HG03175 (cell line): ENCODE results near the gene TSPOAP1.
A peak's percentile ranks its signal among the peaks of the same experiment; 100 is the strongest.

Experiments used
- ATAC-seq: cut with Tn5 transposase; IDR thresholded peaks from one replicate; pipeline ENCODE4 v1.9.1; 2021; ENCODE audit warnings: mild to moderate bottlenecking, moderate library complexity; ENCODE audit not compliant: unreplicated experiment

Gene TSPOAP1

DNA sequence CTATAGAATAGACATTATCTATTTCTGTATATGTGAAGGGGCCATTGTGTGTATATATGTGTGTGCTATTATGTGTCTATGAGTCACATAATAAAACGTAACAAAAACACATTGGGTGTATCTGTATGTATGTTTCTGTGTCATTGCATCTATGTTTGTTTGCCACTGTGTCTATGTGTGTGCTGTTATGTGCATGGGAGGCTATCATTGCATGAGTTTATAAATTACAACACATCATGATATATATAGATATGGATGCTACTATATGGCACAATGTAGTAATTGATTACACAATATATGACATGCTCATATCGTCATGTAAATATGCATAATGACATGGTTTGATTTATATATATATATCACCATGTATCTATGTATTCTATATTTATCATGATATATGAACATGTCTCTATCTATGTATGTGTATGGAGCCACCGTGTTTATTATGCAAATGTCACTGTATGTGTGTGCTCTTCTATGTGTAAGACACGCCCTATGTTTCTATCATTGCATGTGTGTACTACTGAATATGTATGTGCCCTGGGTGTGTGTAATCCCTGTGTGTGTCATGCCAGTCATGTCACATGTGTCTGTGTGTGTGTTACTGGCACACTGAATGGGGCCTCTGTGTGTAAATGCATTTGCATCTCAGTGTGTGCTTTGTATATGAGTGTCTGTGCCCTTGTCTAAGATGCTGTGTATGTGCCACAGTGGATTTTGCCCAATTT is 1.4 kb upstream of the TSPOAP1 start:
- ATAC-seq, result peak; percentile 10

DNA sequence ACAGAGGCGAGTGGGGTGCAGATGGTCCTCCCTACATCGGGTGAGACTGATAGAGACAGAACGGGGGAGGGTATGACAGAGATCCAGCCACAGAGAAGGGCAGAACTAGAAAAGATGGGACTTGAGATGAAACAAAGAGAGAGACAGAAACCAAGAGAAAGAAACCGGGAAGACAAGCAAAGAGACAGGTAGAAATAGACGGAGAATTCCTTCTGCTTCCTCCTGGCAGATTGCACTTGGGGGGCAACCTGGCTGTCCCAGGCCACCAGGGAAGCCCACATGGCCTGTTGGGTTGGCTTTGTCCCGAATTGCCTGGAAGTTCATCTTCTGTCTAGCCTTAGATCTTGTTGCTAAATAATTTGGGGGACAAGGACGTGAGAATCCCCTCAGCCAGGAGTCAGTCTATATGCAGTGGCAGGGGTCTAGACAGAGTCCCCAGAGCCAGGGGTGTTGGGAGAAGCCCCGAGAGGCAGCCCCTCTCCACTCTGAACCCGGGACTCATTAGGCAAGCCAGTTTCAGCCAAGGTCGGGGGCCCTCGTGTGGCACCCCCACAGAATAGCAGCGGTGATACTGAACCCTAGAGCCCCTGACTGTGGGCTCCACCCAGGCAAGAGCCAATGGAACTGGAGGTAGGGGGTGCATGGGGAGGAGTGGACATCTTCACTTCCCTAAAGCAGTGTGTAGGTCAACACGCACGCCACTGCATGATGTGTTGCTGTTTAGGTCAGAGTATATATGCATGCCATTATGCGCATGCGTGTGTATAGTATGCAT is 627 bp upstream of the TSPOAP1 start:
- ATAC-seq, result peak; percentile 41

GRCh38 chr17:58327363-58328194 is 1.0 kb downstream of the TSPOAP1 start:
- ATAC-seq, result no peak

DNA sequence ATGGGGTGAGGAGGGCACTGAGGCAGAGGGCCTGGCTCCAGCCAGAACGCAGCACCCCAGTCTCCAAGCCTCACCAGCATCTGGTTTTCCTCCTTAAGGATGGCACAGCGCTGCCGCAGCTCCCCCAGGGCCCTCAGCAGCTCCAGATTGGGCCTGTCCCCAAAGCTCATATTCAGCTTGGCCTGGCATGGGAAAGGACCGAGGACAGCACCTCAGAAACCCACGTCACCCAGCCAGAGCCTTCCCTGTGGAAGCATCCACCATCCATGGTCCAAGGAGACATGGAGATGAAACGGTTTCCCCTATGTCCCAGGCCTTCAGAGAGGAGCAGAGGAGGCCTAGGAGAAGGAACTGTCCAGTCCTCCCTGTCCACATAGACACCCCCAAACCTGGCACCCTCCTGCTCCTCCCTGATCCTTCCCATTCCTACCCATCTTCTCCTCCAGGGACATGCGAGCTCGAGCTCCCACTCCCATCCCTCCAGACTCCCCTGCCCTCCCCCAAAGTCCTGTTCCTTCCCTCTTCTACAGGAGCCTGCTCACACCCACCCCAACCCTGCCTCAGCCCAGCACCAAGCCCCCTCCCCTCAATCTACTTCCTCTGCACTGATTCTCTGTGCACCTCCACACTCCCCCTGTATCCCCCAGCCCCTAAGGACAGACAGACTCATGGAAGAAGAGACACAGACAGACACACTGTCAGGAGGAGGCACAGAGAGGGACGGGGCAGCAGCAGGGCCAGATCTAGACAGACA is 1.8 kb downstream of the TSPOAP1 start:
- no peak for ATAC-seq

- no peak for ATAC-seq
Measured at GRCh38 chr17:58325976-58326468, 2.6 kb downstream of the TSPOAP1 start.

GRCh38 chr17:58325289-58325726 is 3.3 kb downstream of the TSPOAP1 start:
- ATAC-seq, result no peak

DNA sequence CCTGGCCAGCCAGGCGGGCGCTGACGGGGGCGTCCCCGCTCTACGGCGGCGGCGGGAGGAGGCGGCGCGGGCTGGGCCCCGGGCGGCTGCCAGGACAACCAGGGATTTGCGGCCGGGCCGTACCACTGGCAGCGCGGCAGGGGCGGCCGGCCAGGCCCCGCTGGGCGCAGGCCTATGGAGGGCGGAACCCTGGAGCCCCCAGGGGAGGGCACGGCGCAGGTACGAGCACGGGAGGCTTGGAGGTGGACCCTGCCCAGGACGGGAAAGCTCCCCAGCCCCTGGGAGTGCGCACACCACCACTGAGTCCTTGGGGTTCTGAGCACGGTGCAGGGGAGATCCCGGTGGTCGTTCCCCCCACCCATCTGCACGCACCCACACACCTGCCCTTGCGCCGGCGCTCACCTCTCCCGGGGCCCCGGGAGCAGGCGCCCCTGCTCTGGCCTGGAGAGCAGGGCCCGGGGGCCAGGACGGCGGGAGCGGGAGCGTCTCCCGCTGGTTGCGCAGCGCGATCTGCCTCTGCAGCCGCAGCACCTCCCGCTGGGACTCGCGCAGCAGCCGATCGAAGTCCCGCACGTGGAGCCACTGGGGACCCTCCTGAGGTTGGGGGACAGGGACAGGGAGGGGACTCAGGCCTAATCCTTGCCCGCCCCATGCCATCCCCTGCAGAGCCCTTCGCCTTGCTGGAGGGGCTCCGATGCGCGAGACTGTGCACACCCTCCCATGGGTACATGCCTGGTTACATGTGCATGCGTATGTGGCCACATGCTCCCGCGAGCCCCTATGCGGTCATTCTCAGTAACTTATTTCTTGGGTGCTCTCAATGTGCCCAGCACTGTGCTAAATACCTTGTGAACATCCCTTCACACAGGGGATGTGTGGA is 3.9 kb downstream of the TSPOAP1 start:
- no peak for ATAC-seq

DNA sequence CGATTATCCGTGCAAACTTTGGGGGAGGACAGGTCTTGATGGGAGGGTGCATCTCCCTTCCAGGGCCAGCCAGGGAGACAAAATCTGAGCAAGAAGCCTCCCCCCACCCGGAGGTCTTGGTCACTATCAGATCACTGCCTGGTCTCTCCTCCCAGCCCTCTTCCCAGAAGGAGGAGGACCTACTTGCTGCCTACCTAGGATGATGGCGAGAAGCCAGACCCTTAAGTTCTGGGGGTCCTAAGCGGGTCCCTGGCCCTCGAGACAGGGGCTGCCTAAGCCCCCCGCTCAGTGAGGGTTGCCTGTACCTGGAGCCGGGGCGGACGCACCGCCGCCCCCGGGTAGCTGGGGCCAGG is 4.6 kb downstream of the TSPOAP1 start:
- no peak for ATAC-seq

DNA sequence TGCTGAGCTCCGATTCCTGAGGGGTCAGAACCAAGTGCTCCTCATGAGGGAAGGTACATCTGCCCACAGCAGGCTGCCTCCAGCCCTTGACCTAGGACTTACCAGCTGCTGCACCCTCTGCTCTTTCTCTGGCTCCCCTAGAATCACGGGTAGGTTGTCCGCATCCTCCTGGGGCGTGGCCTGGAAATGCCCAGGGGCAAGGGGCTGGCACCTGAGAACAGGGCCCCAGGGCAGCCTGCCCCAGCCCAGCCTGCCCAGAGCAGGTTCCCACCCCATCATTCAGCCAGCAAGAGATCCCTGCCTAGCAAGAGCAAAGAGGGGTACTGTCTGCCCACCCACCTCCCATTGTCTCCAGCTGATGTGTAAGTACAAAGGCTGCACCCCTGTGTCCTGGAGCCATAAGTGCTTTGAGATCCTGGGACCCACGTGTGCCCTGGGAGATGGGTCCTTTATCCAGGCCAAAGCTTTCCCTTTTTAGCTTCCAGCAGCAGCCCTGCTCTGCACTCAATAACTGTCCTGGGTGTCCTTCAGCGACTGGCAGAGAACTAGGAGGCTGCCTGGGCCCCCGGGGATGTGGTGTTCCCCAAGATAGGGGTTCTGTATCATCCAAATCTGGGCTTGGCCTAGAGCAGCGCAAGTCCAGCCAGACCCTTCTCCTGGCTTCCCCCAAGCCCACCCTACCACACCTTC is 5.1 kb downstream of the TSPOAP1 start:
- ATAC-seq, result no peak

GRCh38 chr17:58322581-58323185 is 5.9 kb downstream of the TSPOAP1 start:
- ATAC-seq, result no peak

DNA sequence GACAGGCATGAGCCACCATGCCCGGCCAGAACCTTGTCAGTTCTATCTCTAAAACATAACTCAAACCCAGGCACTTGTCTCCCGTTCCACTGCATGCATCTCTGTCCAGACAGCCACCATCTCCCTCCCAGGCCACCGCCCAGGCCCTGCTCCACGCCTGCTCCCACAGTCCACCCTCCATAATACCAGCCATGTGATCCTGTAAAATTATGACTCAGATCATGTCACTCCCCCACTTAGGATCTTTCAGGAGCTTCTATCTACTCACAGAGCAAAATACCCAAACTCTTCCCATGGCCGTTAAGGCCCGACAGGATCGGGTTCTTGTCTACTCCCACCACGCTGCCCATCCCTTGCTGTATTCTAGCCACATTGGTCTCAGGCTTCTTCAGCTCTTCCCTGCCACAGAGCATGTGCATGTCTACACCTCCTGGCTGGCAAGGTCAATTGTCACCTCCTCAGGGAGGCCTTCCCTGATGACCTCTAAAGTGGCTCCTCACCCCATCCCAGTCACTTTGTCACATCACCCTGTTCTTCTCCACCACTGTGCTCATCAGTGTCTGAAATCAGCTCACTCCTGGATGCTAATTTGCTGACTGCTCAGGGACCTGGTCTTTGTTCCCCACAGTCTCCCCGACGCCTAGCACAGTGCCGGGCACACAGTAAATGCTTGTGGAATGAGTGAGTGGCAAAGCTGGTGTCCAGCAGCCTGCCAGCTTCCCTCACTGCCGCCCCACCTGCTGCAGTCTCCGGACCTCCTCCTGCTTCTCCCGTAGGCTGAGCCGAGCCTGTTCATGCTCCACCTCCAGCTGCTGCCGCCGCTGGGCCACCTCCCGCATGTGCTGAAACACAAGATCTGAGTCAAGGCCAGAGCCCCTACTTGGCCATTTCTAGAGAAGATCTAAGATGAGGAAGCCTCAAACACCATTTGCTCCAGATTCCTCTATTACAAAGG is 6.7 kb downstream of the TSPOAP1 start:
- ATAC-seq, result no peak

DNA sequence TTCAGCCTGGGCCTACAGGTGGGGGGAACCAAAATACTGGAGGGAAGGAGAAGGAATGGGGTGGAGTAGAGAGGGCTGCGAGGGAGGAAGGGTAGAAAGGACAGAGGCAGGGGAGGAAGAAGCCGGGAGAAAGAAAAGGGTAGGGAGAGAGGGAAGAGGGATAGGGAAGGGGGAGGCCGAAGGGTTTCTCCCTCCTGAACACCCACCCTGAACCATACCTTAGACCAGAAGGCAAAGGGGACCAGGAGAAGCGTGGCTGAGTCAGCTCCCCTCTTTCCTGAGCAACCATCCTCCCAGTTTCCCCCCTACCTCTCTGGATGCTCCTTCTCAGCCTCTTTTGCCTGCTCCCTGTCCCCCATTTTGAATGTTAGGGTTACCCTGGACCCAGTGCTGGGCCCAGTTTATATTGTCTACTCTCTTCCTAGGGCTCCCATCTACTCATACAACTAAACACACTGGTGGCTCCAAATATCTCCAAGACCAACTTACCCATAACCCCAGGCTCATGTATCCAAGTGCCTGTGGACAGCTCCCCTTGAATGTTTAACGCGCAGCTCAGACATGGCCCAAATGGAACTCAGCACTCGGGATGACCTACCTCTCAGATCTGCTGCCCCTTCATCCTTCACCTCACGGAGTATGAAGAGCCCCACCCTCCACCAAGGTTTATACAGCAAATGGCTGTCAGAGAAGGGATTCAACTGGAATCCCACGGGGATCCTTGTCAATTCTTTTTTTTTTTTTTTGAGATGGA is 7.8 kb downstream of the TSPOAP1 start:
- no peak for ATAC-seq

- no peak for ATAC-seq
Measured at GRCh38 chr17:58320163-58320558, 8.4 kb downstream of the TSPOAP1 start.

DNA sequence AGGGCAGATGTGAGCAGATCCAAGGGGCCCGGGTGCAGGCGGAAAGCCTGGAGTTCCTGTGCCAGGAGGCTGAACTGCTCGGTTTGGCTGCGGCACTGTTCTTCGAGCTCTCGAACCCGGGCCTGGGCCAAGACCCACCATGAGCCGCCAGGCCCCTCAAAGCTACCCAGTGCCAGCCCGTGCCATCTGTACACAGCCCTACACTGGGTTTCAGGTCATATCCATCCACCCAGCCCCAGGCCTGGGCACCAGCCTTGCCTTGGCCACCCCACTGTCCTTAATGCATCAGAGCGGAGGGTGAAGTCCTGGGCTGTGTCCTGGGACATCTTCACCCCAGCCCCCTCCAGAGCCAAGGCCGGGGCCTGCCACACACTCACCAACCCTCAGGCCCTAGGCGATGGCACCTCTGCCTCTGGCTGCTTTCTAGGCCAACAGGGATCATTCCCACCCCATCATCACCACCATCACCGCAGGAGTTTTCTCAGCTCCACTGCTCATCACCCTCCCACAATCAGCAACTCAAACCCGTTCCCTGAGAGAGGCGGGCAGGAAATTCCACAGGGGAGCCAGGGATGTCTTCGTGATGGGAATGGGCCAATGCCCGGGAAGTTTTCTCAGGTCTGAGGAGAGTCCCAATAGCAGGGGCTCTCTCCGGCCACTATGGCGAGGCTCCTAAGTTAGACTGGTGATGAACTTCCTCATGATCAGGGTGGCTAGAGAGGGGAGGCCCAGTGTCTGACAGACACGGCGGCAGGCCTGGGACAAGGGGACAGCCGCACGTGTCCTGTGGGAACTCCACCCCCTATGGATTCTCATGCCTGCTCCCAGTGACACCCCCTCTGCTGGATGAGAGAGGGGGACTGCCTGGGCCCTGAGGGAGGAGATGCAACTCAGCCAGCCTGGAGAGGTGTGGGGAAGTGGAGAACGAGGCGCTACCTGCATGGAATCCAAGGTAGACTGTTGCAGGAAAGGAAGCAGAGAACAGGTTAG is 9.1 kb downstream of the TSPOAP1 start:
- no peak for ATAC-seq

GRCh38 chr17:58318627-58319172 is 9.9 kb downstream of the TSPOAP1 start:
- no peak for ATAC-seq
